HG03103 (cell line): ENCODE measurements around the gene INPP4A.

ENCODE experiments used
- ATAC-seq: cut with Tn5 transposase; IDR thresholded peaks from one replicate; pipeline ENCODE4 v1.9.1; 2021; ENCODE audit warnings: low read depth; ENCODE audit not compliant: unreplicated experiment

Gene INPP4A

DNA sequence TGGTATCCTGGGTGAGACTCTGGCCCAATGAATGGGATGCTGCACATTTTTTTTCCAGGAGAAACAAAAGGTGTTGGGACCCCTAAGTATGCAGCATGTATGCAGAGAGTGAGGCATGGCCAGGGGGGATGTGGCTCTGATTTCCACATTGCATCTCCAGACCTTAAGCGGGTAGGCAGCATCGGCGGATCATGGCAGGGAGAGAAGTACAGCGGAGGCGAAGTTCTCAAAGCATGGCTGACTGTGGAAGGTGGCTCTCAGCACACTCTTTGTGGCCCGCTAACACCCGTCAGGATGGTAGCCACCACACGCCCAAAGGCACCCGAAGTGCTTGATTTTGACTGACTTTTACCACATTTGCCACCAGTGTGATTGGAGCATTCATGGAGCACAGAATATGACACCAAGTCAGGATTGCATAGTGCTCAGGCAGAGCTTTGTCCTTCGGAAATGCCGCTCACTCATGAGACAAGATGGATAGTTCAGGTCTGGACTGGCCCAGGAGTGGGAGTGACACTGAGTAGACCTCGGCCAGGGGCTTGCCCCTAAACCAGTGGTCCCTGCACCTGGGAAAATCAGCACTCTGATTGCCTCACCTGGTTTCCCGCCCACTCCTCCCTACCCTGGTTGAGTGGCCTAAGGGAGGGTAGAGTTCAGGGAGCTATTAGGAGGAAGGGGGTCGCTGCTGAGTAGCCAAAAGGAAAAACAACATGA lies 14.2 kb downstream of the INPP4A start:
- no peak for ATAC-seq

DNA sequence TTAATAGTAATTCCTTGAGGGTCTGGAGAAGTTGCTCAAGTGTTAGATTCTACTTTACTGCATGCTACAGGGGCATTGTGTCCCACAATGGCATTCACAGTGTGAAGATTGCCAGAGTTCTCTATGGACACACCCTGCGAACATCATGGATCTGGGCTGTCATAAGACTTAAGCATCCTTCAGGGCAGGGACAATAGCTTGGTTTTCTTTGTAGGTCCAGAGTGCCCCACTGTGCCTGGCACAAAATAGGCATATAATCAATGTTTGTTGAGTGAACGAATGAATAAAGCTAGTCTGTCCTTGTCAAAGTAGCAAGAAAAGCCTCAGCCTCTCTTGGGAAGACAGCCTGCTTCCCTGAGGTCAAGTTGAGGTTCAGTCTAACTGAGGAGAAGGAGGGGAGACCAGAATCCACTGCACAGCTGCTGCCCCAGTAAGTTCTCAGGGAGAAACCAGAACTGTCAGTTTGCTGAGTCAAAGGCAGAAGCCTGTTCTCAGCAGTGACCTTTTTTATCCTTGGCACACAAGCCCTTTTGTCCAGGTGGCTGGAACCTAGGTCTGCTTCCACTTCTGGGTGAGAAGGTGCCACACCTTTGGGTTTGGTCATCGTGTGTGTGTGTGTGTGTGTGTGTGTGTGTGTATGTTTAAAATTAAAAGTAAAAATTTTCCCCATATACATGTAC lies 15.0 kb downstream of the INPP4A start:
- no peak for ATAC-seq

- ATAC-seq: peak; percentile 57
Observed at GRCh38 chr2:98460573-98461497, 16.2 kb downstream of the INPP4A start.

DNA sequence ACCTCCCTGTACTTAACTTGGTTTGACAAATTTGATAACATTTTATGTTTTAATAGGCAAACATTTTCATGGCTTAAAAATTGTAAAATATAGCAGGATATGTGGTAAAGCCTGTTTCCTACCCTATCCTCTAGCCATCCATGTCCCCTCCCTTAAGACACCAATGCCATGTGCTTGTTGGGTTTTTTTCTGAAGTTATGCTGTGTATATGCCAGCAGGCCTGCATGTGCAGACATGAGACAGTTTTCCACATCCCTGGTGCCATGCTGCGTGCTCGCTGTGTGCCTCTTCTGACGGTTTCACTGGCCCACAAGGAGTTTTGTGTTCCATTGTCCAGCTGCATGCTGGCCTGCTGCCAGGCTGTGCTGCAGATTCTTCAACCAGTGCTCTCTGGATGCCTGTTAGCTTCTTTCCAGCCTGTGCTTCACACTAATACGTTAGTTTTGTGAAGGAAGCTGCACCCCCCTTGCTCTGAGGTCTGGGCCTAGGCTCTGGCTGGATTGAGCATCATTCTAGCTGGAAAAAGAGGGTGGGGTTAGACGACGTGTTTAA lies 16.9 kb downstream of the INPP4A start:
- no peak for ATAC-seq

DNA sequence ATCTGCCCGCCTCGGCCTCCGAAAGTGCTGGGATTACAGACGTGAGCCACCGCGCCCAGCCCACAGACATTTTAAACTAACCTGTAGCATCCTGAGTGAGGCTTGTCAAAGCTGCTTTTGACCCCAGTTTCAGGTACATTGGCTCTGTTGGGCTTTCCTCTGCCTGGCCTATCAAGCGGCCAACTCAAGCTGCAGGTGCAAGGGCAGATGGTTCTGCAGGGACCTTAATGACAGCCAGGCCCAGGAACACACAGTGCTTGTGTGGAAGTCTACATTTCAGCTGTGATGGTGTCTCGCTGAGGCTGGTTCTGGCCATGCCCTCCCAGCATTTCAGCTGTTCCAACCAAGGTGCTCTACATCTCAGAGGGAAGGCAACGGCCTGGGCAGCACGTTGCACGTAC lies 18.4 kb downstream of the INPP4A start:
- no peak for ATAC-seq

DNA sequence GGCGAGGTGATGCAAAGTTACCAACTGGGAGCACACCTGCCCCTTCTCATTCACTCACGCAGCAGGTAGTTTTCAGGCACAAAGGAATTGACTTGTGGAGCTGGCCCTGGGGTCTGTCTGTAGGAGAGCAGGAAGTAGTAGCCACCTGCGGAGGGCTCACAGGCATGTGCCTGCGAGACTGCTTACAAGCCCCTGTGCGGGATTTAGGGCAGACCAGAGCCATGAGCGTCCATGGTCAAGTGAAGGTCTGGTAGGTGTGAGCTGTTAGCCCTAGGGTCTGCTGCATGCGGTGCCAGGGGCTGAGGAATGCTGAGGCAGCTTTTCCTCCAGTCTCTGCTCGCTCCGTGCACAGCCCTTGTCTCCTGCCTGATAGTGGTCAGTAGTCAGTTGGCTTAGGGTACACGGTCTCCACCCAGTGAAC lies 18.9 kb downstream of the INPP4A start:
- ATAC-seq: no peak

- no peak for ATAC-seq
Observed at GRCh38 chr2:98463988-98464771, 19.5 kb downstream of the INPP4A start.

GRCh38 chr2:98464772-98465310 lies 20.2 kb downstream of the INPP4A start:
- ATAC-seq: peak; percentile 35

GRCh38 chr2:98465456-98466226 lies 21.0 kb downstream of the INPP4A start:
- ATAC-seq: no peak

- no peak for ATAC-seq
Observed at GRCh38 chr2:98467082-98467536, 22.5 kb downstream of the INPP4A start.

GRCh38 chr2:98467652-98468051 lies 23.0 kb downstream of the INPP4A start:
- no peak for ATAC-seq

DNA sequence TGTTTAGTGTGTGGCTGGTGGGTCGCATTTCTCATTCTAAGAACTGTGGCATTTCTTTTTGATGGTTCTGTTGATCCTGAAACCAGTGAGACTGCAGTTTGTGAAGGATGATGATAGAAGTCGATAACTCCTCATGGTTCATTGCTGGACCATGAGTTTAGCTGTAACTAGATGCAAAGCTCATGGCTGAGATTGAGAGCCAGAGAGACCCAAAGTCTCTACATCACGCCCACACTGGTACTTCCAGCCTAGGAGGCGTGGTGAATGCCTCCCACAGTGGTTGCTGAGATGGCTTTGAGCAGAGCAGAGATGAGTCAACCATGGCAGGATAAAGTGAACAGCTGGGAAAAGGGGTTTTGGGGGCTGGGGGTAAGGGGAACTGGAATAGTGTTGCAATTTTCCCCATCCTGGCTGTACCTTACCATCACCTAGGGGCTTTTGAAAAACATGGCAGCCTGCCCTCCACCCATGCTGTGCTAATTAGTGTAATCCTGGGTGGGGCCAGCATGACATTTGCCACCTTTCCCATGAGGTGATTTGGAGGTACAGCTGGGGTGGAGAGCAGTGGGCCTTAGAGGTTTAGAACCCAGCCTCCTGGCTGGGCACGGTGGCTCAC lies 24.1 kb downstream of the INPP4A start:
- ATAC-seq: peak; percentile 41

DNA sequence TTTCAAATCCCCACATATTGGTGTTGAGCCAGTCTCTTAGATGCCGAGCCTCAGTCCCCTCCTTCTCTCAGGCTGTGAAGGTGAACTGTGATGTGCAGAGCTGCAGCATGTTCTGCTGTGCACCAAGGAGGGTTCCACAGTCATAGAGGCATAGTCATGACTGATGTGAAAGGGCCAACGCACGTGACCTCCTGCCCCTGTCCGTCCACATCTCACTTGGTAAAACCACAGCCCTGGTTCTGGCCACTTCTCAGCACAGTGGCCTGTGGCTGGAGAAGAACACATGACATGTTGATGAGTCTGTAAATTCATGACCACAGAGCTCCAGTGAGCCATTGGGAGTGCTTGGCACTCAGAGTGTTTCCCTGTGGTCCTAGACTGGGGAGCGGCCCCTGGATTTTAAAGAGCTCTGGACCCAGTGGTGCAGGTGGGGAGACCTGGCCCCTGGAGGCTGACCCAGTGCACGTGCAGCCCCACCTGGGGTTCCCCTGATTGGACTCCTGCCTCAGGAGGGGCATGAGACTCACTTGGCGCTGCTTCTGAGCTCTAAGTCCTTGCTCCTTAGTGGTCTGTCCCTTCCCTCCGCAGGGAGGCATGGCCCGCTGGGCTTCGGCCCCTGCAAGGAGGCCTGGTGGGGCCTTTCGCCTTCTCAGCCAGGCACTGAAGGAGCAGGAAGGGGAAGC lies 25.3 kb downstream of the INPP4A start:
- no peak for ATAC-seq

- no peak for ATAC-seq
Observed at GRCh38 chr2:98470851-98471255, 26.2 kb downstream of the INPP4A start.

DNA sequence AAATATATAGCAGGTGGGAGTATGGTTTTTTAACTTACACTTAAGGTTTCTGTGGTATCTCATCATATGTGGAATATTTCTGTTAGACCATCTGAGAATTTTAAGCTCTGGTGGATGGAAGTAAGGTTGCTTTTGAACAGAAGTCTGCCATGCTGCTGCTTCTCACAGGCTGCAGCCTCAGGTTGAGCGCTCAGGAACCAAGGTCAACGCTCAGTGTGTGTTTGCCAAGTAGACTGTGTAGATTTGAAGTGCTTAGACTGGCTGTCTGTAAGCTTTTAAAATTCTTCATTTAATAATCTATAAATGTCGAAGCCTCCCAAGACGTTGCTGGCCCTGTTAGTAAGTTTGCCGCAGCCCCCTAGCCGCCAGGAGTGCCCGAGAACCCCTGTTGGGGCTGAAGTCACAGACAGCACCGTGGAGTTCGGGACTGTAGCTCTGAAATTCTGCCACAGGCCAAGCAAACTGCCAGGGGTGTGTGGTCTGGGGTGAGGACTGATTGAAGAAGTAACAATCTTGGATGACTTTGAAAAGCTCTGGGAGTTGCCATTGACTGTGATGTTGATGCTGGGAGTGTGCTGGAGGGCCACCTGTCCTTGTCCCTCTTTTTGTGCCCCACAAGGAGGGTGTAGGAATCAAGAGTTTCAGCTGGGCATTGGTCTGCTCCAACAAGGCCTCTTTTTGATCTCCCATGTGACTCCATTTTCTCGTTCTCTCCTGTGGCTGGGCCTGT lies 26.9 kb downstream of the INPP4A start:
- no peak for ATAC-seq

DNA sequence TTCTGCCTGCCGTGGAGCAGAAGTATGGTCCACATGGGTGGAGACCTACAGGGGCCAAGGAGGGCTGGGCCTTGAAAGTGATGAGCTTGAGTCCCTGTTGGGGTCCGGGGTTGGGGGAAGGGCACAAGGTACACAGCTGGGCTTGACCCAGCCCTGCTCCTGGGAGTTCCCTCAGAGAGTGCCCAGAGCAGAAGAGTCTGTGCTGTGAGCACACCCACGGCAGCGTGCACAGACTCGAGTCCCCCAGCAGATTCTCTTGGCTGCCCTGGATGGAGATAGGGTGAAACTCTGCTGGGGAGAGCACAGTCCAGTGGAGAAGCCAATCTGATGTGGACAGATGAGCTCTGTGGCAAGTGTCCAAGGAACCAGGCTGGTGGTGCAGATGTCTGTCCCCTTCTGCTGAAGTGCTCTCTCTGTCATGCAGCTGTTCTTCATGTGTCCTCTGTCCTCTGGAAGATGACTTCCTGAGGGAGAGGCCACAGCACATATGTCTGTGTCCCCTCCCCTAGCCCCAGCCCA lies 27.5 kb downstream of the INPP4A start:
- ATAC-seq: no peak
